Measurements from ENCODE around the gene MSI2. TPM values are rescaled to one million over a fixed set of nuclear protein-coding genes. Genes with fewer than 3 reads are reported as not detected.

The MSI2 gene
- total RNA-seq, 2 donors from 2014 or later, result 23.2 to 30.9 TPM

DNA sequence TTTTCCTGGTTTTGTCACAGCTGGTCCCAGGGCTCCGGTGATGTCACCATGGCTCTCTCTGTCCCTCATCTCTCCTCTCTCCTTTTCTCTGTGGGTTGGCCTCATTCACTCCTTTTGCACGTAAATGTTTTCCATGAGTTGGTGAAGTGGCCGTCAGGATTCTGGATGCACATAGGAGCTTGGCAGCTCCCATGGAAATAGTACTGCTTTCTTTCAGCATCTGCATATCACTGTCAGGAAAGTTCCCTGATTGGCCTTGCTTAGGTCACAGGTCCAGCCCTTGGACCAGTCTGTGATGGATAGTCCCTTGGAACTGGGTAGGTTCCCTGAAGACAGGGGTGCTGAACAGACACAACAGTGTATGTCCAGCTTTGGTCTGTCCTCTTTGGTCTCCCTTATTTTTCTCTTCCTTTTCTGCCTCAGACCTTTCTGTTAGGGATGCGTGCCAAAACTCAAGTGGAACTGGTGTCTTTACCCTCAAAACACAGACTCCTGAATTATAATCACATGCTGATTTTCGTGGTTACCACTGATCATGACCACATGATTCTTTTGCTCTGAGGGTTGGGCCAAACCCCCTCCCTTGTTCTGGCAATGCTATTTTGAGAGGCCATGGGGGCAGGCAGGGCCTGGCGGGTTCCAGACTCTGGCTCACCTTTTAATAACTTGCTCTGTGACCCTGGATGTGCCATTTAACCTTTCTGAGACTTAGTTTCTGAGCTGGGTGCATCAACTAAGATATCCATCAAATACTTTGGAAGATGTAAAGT, 99.0 kb downstream of the MSI2 start:
- intact Hi-C loops (cut with DNase I), result no loop called here
- no peak for DNase-seq (ENCODE audit: low spot score)

DNA sequence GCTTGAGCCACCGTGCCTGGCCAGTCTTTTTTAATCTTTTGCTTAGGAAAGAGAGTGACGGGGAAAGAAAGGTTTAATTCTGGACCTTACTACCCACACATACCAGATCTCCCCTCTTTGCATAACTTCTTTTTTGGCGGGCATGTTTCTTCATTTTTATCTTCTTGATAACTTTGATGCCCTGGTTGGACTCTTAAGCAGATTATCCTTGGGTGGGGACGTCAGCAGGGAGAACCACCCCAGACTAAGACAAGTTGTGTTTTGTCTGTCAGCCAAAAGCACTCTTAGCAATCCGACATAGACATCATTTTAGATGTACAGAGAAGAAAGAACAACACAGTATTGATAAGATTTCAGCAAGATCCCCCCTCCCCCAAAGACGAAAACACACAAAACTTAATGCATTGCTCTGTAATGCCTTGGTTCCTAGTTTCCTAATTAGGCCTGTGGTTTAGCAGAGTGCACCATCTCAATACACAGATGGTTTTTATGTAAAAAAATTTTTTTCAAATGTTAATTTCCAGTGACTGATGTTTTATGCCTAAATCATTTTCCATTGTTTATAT, 99.9 kb downstream of the MSI2 start:
- intact Hi-C loops (cut with DNase I), result no loop called here
- DNase-seq (ENCODE audit: low spot score), result no peak

DNA sequence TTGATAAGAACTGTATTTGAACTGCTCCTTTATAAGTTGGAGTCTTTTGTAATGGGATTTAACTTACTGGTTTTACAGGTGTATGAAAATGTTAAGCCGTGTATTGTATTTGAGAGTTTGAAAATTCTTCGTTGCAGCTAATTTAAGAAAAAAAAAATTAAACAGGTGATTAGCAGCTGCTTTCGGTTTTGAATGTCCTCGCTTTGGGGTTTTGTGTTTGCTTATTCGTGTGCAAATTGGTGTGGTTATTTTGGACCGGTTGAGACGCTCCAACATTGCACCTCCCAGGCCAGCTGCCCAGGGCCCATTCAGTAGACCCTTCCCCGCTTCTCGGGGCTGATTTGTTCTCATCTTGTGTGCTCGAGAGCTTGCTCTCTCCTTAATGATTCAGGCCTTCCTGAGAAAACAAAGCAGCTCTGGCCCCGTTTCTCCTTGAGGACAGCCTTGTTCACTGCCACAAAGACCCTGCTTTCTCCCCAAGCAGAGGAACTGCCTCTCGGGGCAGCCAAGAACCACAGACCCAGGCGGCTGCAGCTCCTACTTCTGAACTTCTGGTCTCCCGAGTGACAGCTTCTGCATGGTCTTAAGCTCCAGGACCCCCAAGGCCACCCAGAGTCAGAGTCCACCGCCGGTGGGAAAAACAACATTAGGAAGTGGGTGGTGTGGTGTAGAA, 100.5 kb downstream of the MSI2 start:
- DNase-seq (ENCODE audit: low spot score), result no peak
- intact Hi-C loops (cut with DNase I), result no loop called here

DNA sequence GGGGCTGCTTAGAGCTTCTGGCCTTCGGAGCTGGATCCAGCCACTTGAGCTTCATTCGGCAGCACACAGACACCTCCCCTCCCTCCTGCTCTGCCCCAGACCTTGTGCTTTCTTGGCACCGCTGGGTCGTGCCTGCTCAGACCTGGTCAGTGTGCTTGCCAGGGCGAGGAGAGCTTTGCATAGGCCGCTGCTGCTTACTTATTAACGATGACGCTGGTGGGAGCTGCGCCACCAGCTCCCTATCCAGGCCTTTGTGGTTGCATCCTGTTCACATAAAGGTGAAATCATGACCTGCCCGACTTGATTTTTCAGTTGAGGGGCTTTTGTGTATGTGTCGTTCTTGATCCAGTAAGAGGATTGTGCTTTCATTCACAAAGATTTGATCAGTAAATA, 101.1 kb downstream of the MSI2 start:
- DNase-seq (ENCODE audit: low spot score), result no peak
- intact Hi-C loops (cut with DNase I), result no loop called here

DNA sequence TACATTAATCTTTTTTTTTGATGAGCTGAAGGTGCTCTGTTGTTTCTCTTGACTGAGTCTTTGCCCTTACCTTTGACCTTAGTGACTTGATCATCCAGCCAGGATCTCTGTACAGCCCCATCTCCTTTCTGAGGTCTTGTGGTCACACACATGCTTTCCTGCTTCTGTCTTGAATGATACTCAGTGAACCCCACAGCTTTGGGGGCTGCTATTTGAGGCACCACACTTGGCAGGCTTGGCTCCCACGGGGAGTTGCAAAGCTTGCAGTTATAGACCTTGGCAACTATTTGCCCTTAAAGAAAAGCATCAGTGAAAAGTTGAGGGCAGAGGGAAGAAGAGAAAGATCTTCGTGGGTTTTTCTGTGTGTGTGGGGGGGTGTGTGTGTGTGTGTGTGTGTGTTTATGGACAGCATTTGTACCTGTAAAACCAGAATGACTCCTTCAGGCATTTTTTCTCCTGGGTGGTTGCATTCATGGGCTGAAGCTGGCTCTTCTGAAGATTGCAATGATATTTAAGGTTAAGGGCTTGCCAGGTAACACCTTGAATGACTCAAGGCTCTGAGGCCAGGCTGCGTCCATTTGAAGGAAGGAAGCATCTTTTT, 101.6 kb downstream of the MSI2 start:
- intact Hi-C loops (cut with DNase I), result no loop called here
- no peak for DNase-seq (ENCODE audit: low spot score)

DNA sequence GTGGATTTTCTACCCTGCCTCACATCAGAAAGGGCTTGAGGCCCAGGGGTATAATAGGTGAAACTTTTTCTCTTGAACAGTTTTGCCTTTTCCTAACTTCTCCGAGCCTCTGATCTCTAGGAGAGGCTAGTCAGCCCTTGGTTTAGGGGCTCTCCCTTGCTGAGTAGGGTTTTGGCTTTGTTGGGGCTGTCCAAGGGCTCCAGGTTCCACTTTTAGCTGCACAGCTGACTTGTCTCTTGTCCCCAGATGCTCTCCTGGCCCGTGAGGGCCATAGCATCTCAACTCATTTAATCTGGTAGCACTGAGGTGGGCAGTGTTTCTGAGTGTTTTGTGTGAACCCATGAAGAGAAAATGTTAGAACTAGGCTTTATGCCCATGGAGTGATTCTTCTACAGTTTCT, 103.9 kb downstream of the MSI2 start:
- intact Hi-C loops (cut with DNase I), result no loop called here
- DNase-seq (ENCODE audit: low spot score), result no peak

DNA sequence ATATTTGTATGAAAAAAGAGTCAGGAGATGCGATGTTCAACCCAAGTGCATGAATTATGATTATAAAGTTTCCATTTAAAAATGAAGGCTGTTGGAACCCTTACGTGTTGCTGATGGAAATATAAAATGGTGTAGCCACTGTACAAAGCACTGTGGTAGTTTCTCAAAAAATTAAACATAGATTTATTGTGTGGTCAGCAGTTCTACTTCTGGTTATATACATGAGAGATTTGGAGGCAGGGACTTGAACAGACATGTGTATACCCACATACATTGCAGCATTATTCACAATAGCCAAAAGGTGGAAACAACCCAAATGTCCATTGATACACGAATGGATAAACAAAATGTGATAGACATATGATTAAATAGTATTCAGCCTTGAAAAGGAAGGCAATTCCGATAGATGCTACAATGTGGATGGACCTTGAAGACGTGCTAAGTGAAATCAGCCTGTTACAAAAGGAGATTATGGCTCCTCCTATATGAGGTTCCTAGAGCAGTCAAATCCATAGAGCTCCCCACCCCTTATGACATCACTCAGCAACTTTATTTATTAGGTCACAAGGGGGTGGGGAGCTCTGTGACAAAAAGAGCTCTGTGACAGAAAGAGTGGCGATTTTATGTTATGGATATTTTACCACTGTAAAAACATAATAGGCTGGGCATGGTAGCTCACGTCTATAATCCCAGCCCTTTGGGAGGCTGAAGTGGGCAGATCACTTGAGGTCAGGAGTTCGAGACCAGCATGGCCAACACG, 106.7 kb downstream of the MSI2 start:
- DNase-seq (ENCODE audit: low spot score), result no peak
- intact Hi-C loops (cut with DNase I), result no loop called here

DNA sequence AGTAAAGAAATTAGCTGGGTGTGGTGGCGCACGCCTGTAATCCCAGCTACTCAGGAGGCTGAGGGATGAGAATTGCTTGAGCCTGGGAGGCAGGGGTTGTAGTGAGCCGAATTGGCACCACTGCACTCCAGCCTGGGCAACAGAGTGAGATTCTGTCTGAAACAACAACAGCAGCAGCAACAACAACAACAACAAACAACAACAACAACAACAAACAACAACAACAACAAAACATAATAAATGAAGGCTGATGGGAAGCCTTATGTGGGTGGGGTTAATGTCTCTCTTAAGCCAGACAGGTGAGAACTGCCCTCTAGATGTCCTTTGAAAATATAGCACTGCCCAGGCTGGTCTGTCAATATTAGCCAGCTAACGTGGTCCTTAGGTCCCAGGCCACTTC, 107.3 kb downstream of the MSI2 start:
- DNase-seq (ENCODE audit: low spot score), result no peak
- intact Hi-C loops (cut with DNase I), result no loop called here

DNA sequence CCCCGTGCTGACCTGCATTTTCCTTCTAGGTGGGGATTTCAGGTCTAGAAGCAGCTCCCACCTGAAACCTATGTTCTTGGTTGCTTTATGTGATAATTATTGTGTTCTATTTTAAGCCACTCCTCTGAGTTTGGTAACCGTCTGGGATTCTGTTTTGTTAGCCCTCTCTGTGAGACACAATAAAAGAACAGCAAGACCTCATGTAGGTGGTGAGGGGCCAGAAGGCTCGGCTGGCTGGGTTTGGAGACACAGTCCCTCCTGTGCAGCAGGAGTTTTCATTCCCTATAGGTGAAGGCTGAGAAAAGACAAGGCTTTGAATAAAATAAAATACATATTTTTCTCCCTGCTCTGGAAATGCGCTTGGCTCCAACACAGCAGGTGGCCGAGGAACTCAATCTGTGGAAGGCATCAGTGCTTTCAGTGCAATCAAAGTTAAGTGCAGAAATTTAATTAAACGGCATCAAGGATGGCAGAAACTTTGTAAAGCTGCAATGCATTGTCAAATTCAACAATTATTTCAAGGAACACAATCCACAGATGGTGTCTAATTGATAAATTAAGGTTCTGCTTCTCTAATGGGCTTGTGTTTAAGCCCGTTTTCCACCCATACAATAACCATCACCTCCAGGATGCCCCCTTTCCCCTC, 107.8 kb downstream of the MSI2 start:
- intact Hi-C loops (cut with DNase I), result no loop called here

DNA sequence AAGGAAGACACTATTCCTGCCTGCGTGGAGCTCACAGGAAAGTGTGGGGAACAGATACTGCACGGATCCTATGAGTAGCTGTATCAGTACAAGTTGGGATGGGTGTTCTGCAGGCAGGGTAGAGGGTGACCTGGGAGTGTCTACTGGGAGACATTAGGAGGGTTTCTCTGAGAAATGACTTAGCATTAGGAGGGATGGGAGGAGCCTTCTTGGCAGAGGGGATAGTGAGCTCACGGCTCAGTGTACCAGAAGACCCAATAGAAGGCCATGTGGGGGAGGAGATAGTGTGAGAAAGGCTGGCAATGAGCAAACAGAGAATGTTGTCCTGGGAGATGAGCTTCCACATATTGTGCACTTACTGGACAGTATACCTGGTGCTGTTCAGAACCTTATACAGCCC, 109.1 kb downstream of the MSI2 start:
- no peak for DNase-seq (ENCODE audit: low spot score)
- intact Hi-C loops (cut with DNase I), result no loop called here

More for the DNA sequence above, 107.8 kb downstream of the MSI2 start:
- no peak for DNase-seq (ENCODE audit: low spot score)

DNA sequence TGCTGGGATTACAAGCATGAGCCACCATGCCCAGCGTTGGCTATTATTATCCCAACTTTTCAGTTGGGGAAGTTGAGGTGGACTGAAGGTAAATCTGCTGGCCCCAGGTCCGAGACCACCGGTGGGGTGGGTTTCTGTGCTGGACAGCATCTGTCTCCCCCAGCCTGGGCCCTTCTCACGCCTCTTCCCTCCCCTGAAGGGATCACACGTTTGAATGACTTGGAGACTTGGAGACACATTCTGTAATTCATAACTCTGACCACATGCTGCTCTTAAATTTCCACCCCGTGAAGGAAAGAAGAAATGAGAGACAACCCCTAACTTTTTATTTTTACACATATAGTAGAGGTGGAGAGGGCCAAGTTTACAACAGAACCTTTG, 109.8 kb downstream of the MSI2 start:
- DNase-seq (ENCODE audit: low spot score), result no peak
- intact Hi-C loops (cut with DNase I), result no loop called here

DNA sequence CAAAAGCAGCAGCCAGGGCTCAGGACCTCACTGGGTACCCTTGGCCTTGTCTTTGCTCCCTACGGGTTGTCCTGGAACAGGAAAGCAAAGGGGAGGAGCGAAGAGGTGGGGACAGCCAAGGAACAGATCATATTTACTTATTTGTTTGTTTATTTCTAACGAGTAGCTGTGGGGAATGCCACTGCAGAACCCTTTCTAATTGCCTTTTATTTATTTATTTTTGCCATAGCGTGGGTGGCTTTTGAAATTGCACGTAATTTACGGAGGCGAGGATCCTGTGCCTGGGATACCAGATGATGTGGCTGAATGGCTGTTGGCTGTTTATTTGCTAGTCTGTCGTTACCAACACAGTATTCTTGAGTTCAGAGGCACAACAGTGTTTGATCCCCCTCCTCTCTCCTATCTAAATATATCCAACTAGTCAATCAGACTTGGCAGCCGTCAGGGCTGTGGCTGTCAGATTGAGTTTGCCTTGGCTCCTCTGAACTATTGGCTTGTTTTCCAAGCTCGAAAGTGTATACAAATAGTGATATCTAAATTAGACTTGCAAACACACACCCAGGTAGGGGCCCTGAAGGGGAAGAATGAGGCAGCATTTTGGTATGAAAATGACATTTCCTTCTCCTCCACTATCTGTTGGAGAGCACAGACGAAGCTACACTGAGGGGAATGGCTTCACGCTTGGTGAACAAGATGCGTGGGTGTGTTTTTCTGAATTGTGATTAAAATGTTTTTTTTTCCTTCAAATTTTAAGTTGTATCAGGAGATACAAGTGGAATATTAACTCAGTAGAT, 110.4 kb downstream of the MSI2 start:
- intact Hi-C loops (cut with DNase I), result no loop called here
- no peak for DNase-seq (ENCODE audit: low spot score)

DNA sequence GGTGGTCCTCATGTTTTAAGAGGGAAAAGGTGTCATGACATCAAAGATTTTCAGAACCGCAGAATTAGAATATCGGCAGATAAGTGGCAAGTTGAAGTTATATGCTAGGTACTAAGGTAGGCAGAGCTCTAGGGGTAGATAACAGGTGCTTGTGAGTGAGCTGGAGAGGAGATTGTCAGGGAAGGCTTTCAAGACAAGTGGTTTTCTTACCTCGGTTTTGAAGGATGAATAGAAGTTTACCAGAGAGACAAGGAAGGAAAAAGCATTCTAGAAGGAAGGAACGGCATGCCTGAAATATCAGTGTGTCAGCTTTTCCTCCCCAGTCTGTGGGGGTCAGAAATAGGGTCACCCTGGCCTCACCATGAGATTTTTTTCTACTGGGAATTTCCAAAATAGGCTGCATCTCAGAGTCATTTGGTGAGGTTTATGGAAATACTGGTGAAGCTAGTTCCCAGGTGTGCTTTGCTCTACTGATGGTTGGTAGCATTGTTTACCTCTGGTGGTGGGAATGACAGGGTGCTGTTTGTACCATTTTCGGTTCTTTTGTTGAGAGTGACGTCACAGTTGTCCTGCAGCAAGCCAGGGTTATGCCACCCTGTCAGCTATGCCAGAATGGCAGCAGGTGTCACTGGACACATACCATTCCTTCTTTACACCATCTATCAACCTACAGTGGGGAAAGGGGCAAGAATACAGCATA, 112.5 kb downstream of the MSI2 start:
- no peak for DNase-seq (ENCODE audit: low spot score)
- intact Hi-C loops (cut with DNase I), result no loop called here

DNA sequence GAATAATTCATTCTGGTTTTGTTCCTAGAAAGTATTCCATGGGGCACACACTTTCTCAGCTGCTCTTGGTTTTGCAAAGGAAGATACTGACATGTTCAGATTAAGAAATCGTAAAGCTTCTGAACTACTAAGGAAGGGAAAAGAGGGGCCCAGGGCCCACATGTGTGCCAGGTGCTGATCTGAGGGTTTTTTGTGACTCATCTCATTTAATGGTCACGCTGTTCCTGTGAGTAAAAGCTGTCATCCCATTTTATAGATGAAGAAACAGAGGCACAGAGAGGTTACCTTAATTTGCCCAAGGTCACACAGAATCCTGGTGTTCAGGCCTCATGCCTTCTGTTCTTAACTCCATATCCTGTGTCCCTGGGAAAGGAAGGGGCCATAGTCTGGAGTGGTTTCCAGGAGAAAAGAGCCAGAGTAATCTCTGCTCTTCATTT, 113.2 kb downstream of the MSI2 start:
- DNase-seq (ENCODE audit: low spot score), result no peak
- intact Hi-C loops (cut with DNase I), result no loop called here

DNA sequence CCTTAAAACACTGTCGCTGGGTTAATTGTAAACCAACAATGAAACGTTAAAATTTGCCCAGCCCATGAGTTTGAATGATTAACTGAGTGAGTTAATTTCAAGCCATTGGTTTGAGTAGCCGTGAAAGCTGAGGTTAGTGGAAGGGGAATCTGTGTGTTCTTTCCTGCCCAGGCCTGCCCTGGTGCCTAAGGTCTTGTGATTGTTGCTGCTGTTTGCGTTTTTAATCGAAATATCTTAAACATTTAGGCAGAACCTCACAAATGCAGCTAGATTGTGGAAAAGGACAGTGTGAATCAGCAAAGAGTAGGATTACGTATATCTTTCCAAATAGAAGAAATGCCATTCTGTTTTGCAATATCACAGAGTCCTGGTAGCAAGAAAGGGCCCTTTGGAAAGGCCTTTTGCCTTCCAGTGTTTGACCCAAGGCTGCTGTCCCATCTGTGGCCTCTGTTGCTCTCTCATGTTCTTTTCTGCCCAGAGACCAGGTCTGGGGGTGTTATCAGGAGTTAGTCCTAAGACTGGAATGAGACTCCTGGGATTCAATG, 113.8 kb downstream of the MSI2 start:
- intact Hi-C loops (cut with DNase I), result no loop called here
- DNase-seq (ENCODE audit: low spot score), result no peak

DNA sequence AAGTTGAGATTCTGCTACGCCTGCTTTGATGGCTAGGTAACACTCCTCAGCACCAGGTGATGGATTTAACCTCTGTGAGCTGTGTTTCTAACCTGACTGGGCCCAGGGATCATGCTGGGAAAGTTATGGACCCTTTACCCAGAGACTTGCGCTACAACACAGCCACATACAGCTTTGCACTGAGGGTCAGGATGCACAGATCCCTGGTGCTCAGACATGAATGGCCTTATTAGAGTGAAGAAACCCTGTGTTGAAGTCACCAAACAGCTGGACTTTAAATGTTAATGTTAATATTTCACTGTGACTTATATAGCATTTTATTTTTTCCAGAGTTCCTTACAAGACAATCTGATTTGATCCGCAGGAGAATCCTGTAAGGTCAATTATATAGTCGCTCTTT, 114.3 kb downstream of the MSI2 start:
- intact Hi-C loops (cut with DNase I), result no loop called here
- DNase-seq (ENCODE audit: low spot score), result no peak

DNA sequence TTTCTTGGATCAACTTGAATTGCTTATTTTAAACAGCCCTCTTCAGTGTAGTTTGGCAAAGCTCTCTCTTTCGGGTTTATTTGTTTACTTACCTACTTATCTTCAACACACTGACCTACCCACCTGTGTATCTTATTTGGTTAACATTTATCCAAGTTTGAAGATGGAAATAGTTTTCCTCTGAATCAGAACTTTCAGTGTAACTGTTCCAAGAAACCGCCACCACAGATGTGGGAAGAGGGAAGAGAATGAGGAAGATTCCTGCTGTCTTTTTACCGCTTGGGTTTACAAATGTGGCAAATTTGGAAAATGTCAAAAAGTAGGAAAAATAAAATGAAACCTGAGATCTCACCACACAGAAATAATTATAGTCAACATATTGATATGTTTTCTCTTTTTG, 115.8 kb downstream of the MSI2 start:
- no peak for DNase-seq (ENCODE audit: low spot score)
- intact Hi-C loops (cut with DNase I), result no loop called here

DNA sequence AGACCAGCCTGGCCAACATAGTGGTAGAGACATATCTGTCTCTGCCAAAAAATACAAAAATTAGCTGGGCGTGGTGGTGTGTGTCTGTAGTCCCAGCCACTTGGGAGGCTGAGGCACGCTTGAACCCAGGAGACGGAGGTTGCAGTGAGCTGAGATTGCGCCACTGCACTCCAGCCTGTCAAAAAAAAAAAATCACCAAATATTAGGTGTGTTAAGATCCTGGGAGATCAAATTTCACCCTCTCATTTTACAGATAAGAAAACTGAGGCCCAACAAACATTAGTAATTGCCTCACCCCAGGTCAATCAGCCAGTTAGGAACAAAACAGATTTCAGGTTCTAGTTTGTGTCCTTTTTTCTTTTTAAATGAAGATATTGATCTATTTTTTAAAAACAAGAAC, 116.7 kb downstream of the MSI2 start:
- intact Hi-C loops (cut with DNase I), result no loop called here
- no peak for DNase-seq (ENCODE audit: low spot score)
